Liver (tissue), 9 donors: ENCODE data around the gene CLEC16A. TPM values are rescaled to one million over a fixed set of nuclear protein-coding genes. Genes with fewer than 3 reads are reported as not detected.

Experiments used
- DNase-seq: peaks from one replicate; pipeline ENCODE4 v3.0.0-alpha.2; 2017; ENCODE audit warnings: low spot score
- H3K27ac ChIP-seq, 2 donors: one replicate each; pipeline ENCODE4 v1.7.0; 2013; ENCODE audit warnings: inconsistent platforms in 2 of 2, low read length in 2 of 2, control low read depth in 1 of 2, low read depth in 1 of 2, mild to moderate bottlenecking in 1 of 2
- H3K27me3 ChIP-seq, 4 donors: one replicate each; pipeline versions ENCODE4 v1.6.1 to v1.7.0; 2013; ENCODE audit warnings: low read length in 3 of 4, inconsistent platforms in 1 of 4, mild to moderate bottlenecking in 1 of 4, moderate library complexity in 1 of 4; ENCODE audit not compliant: control insufficient read depth in 4 of 4, insufficient read depth in 4 of 4
- H3K36me3 ChIP-seq, 4 donors: one replicate each; pipeline versions ENCODE4 v1.6.1 to v1.7.0; 2013; ENCODE audit warnings: low read length in 3 of 4, mild to moderate bottlenecking in 3 of 4, low read depth in 1 of 4, moderate library complexity in 1 of 4; ENCODE audit not compliant: control insufficient read depth in 4 of 4, insufficient read depth in 3 of 4
- H3K4me1 ChIP-seq, 4 donors: one replicate each; pipeline versions ENCODE4 v1.6.1 to v1.7.0; 2013; ENCODE audit warnings: low read length in 3 of 4, mild to moderate bottlenecking in 3 of 4, moderate library complexity in 1 of 4; ENCODE audit not compliant: control insufficient read depth in 4 of 4, insufficient read depth in 4 of 4
- H3K4me3 ChIP-seq, 3 donors: one replicate each; pipeline versions ENCODE4 v1.6.1 to v1.7.0; 2013; ENCODE audit warnings: low read length in 3 of 3, control low read depth in 1 of 3, low read depth in 1 of 3, mild to moderate bottlenecking in 1 of 3
- H3K9ac ChIP-seq, 2 donors: one replicate each; pipeline ENCODE4 v1.7.0; 2013; ENCODE audit warnings: low read length in 2 of 2, mild to moderate bottlenecking in 2 of 2, moderate library complexity in 2 of 2, control low read depth in 1 of 2, low read depth in 1 of 2
- H3K9me3 ChIP-seq, 4 donors: one replicate each; pipeline versions ENCODE4 v1.6.1 to v1.7.0; 2013; ENCODE audit warnings: low read length in 3 of 4; ENCODE audit not compliant: control insufficient read depth in 4 of 4
- EGR1 ChIP-seq, 2 donors: IDR thresholded peaks; 2 replicates each; pipeline ENCODE4 v1.6.1; 2016 to 2018; ENCODE audit warnings: antibody characterized with exemption in 2 of 2, low read depth in 2 of 2
- FOXA2 ChIP-seq: IDR thresholded peaks from 2 replicates; pipeline ENCODE4 v1.6.1; 2016; ENCODE audit warnings: antibody characterized with exemption
- GABPA ChIP-seq, 2 donors: IDR thresholded peaks in 1 of 2; conservative IDR thresholded peaks in 1 of 2; 2 replicates each; pipeline ENCODE4 v1.6.1; 2016; ENCODE audit warnings: antibody characterized with exemption in 2 of 2, mild to moderate bottlenecking in 1 of 2, moderate library complexity in 1 of 2
- HNF4A ChIP-seq, 2 donors: conservative IDR thresholded peaks; 2 replicates each; pipeline ENCODE4 v1.6.1; 2016; ENCODE audit warnings: antibody characterized with exemption in 2 of 2, mild to moderate bottlenecking in 2 of 2
- JUND ChIP-seq, 2 donors: IDR thresholded peaks; 2 replicates each; pipeline ENCODE4 v1.6.1; 2016; ENCODE audit warnings: antibody characterized with exemption in 2 of 2
- NR2F2 ChIP-seq: IDR thresholded peaks from 2 replicates; pipeline ENCODE4 v1.6.1; 2016; ENCODE audit warnings: antibody characterized with exemption
- RAD21 ChIP-seq, 2 donors: IDR thresholded peaks; 2 replicates each; pipeline ENCODE4 v1.6.1; 2016; ENCODE audit warnings: antibody characterized with exemption in 2 of 2, mild to moderate bottlenecking in 2 of 2
- RXRA ChIP-seq, 2 donors: IDR thresholded peaks; 2 replicates each; pipeline ENCODE4 v1.6.1; 2017 to 2018; ENCODE audit warnings: antibody characterized with exemption in 2 of 2, mild to moderate bottlenecking in 1 of 2
- SP1 ChIP-seq: IDR thresholded peaks from 2 replicates; pipeline ENCODE4 v1.6.1; 2018; ENCODE audit warnings: antibody characterized with exemption, mild to moderate bottlenecking
- TAF1 ChIP-seq: conservative IDR thresholded peaks from 2 replicates; pipeline ENCODE4 v1.6.1; 2016; ENCODE audit warnings: antibody characterized with exemption, mild to moderate bottlenecking
- YY1 ChIP-seq: IDR thresholded peaks from 2 replicates; pipeline ENCODE4 v1.6.1; 2016; ENCODE audit warnings: antibody characterized with exemption, mild to moderate bottlenecking
- WGBS: extraction: QIAGEN DNeasy Blood & Tissue Kit; methylation state at CpG from one replicate; pipeline ENCODE4 v1.1.7; 2013; 5-methylcytosine and 5-hydroxymethylcytosine counted together
- polyA plus RNA-seq, 2 donors: library from polyadenylated mRNA; stranded (reverse) in 1 of 2; unstranded in 1 of 2; fragments of 200-250 nt in 1 of 2; fragments of >200 nt in 1 of 2; fragmentation: Nextera tagmentation in 1 of 2; extraction: Ambion mirVana in 1 of 2; gene quantifications; one replicate each; pipeline versions ENCODE4 v1.2.1 to v1.2.3, GENCODE V29; 2013 to 2015
- total RNA-seq, 2 donors: library from RNA; depleted of rRNA; stranded (reverse); fragments of >200 nt; gene quantifications; one replicate each; pipeline ENCODE4 v1.2.3, GENCODE V29; 2014
- TF ChIP-seq, protein P1 (sequence below): IDR thresholded peaks from 2 replicates; pipeline ENCODE4 v1.6.1; 2016; ENCODE audit warnings: antibody characterized with exemption, mild to moderate bottlenecking
- TF ChIP-seq, protein P2 (sequence below): IDR thresholded peaks from 2 replicates; pipeline ENCODE4 v1.6.1; 2016; ENCODE audit warnings: antibody characterized with exemption
- TF ChIP-seq, protein P3 (sequence below): fragments of 150-350 bp; IDR thresholded peaks from 2 replicates; pipeline ENCODE4 v1.5.1; 2017; ENCODE audit warnings: improper control_type of control experiment, low read depth, low read length; ENCODE audit not compliant: missing input control
- TF ChIP-seq, protein P4 (sequence below): IDR thresholded peaks from 2 replicates; pipeline ENCODE4 v1.6.1; 2016; ENCODE audit warnings: antibody characterized with exemption
- TF ChIP-seq, protein P5 (sequence below): IDR thresholded peaks from 2 replicates; pipeline ENCODE4 v1.6.1; 2016; ENCODE audit warnings: antibody characterized with exemption
- donor health status: healthy.
- donor health status: healthy.
- donor health status: healthy.
- donor health status: healthy.
- donor health status: healthy.

CLEC16A gene, protein sequence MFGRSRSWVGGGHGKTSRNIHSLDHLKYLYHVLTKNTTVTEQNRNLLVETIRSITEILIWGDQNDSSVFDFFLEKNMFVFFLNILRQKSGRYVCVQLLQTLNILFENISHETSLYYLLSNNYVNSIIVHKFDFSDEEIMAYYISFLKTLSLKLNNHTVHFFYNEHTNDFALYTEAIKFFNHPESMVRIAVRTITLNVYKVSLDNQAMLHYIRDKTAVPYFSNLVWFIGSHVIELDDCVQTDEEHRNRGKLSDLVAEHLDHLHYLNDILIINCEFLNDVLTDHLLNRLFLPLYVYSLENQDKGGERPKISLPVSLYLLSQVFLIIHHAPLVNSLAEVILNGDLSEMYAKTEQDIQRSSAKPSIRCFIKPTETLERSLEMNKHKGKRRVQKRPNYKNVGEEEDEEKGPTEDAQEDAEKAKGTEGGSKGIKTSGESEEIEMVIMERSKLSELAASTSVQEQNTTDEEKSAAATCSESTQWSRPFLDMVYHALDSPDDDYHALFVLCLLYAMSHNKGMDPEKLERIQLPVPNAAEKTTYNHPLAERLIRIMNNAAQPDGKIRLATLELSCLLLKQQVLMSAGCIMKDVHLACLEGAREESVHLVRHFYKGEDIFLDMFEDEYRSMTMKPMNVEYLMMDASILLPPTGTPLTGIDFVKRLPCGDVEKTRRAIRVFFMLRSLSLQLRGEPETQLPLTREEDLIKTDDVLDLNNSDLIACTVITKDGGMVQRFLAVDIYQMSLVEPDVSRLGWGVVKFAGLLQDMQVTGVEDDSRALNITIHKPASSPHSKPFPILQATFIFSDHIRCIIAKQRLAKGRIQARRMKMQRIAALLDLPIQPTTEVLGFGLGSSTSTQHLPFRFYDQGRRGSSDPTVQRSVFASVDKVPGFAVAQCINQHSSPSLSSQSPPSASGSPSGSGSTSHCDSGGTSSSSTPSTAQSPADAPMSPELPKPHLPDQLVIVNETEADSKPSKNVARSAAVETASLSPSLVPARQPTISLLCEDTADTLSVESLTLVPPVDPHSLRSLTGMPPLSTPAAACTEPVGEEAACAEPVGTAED
- 10 to 100 TPM; 22.6 to 23.0 TPM for total RNA-seq
- polyA plus RNA-seq = 10 to 100 TPM in 1 of 2 donors, 1 to 10 TPM in 1; 9.7 to 12.3 TPM

DNA sequence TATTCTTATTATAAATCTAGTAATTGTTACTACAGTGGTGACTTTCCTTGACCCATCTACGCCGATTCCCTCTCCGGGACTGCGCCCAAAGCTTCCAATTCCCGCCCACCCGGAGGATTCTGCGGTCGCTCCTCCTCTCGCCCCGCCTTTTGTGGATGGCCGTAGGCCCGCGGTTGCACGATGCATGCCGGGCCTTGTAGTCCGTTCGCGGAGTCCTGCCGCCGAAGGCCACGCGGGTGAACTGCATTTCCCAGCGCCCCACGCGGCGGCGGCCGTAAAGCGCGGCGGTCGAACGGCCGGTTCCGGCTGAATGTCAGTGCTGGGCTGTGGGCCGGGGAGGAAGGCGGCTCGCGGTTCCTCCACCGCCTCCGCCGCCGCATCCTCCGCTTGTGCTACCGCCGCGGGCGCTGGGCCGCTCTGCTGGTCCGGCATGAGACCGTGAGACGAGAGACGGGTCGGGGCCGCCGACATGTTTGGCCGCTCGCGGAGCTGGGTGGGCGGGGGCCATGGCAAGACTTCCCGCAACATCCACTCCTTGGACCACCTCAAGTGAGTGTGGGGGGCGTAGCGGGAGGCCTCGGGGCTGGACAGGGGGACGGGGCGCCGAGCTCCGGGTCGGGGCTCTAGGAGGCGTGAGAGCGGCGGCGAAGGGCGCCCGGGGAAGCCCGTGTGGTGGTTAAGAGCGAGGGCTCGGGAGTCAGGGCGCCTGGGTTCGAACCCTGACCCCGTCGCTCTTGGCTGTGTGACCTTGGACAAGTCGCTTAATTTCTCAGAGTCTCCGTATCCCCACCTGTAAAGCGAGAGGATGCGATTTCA is at the start of gene CLEC16A:
CLEC16A (plus strand) TSS at position 316 of the 816 bp plus-strand sequence; CDS start at position 470, 154 bp downstream.
- no peak for TF ChIP-seq TAF1
- TF ChIP-seq, protein P1, sequence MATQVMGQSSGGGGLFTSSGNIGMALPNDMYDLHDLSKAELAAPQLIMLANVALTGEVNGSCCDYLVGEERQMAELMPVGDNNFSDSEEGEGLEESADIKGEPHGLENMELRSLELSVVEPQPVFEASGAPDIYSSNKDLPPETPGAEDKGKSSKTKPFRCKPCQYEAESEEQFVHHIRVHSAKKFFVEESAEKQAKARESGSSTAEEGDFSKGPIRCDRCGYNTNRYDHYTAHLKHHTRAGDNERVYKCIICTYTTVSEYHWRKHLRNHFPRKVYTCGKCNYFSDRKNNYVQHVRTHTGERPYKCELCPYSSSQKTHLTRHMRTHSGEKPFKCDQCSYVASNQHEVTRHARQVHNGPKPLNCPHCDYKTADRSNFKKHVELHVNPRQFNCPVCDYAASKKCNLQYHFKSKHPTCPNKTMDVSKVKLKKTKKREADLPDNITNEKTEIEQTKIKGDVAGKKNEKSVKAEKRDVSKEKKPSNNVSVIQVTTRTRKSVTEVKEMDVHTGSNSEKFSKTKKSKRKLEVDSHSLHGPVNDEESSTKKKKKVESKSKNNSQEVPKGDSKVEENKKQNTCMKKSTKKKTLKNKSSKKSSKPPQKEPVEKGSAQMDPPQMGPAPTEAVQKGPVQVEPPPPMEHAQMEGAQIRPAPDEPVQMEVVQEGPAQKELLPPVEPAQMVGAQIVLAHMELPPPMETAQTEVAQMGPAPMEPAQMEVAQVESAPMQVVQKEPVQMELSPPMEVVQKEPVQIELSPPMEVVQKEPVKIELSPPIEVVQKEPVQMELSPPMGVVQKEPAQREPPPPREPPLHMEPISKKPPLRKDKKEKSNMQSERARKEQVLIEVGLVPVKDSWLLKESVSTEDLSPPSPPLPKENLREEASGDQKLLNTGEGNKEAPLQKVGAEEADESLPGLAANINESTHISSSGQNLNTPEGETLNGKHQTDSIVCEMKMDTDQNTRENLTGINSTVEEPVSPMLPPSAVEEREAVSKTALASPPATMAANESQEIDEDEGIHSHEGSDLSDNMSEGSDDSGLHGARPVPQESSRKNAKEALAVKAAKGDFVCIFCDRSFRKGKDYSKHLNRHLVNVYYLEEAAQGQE = peak; percentile 56
- no peak for TF ChIP-seq FOXA2
- TF ChIP-seq, protein P2, sequence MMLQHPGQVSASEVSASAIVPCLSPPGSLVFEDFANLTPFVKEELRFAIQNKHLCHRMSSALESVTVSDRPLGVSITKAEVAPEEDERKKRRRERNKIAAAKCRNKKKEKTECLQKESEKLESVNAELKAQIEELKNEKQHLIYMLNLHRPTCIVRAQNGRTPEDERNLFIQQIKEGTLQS = no peak
- TF ChIP-seq YY1 = peak; percentile 71
- no peak for TF ChIP-seq NR2F2
- peak in 1 of 2 donors; percentile 24 for TF ChIP-seq RAD21 (IDR thresholded peaks at IDR 0.05)
- TF ChIP-seq HNF4A (conservative IDR thresholded peaks at IDR 0.05) = no peak
- no peak for TF ChIP-seq RXRA (IDR thresholded peaks at IDR 0.05)
- TF ChIP-seq, protein P3, sequence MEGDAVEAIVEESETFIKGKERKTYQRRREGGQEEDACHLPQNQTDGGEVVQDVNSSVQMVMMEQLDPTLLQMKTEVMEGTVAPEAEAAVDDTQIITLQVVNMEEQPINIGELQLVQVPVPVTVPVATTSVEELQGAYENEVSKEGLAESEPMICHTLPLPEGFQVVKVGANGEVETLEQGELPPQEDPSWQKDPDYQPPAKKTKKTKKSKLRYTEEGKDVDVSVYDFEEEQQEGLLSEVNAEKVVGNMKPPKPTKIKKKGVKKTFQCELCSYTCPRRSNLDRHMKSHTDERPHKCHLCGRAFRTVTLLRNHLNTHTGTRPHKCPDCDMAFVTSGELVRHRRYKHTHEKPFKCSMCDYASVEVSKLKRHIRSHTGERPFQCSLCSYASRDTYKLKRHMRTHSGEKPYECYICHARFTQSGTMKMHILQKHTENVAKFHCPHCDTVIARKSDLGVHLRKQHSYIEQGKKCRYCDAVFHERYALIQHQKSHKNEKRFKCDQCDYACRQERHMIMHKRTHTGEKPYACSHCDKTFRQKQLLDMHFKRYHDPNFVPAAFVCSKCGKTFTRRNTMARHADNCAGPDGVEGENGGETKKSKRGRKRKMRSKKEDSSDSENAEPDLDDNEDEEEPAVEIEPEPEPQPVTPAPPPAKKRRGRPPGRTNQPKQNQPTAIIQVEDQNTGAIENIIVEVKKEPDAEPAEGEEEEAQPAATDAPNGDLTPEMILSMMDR = no peak
- TF ChIP-seq SP1 = no peak
- no peak for TF ChIP-seq JUND (IDR thresholded peaks at IDR 0.05)
- TF ChIP-seq GABPA (IDR thresholded peaks at IDR 0.05 in 1 of 2, conservative IDR thresholded peaks at IDR 0.05 in 1 of 2) = peak in 1 of 2 donors; percentile 88
- TF ChIP-seq, protein P4, sequence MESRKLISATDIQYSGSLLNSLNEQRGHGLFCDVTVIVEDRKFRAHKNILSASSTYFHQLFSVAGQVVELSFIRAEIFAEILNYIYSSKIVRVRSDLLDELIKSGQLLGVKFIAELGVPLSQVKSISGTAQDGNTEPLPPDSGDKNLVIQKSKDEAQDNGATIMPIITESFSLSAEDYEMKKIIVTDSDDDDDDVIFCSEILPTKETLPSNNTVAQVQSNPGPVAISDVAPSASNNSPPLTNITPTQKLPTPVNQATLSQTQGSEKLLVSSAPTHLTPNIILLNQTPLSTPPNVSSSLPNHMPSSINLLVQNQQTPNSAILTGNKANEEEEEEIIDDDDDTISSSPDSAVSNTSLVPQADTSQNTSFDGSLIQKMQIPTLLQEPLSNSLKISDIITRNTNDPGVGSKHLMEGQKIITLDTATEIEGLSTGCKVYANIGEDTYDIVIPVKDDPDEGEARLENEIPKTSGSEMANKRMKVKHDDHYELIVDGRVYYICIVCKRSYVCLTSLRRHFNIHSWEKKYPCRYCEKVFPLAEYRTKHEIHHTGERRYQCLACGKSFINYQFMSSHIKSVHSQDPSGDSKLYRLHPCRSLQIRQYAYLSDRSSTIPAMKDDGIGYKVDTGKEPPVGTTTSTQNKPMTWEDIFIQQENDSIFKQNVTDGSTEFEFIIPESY = peak; percentile 49
- TF ChIP-seq, protein P5, sequence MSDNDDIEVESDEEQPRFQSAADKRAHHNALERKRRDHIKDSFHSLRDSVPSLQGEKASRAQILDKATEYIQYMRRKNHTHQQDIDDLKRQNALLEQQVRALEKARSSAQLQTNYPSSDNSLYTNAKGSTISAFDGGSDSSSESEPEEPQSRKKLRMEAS = peak; percentile 24
- TF ChIP-seq EGR1 (IDR thresholded peaks at IDR 0.05; ENCODE audit: low read depth in 2 of 2) = peak in 1 of 2 donors; percentile 66
- DNase-seq = peak; percentile 97
- WGBS = under 1% methylated on average over 86 of the region's 86 CpGs
- Histone ChIP-seq H3K9me3 (no peaks in the 10 kb centered on the region), H3K4me3 (peak within 1 kb of the TSS; percentile 58 to 93 (median 71)), H3K4me1 (peaks cover 4 to 57% (median 44%) of the 10 kb centered on the region in 4 donors), H3K27ac (peak within 1 kb of the TSS; percentile 78 to 79), H3K9ac (peak within 1 kb of the TSS; percentile 11 to 77), H3K27me3 (no peaks in the 10 kb centered on the region), H3K36me3 (no peaks in the 10 kb centered on the region)
